Fibroblast of lung (primary cell): ENCODE measurements around the gene TRANK1. TPM values are rescaled to one million over a fixed set of nuclear protein-coding genes. Genes with fewer than 3 reads are reported as not detected.

ENCODE experiments used
- DNase-seq, 2 donors: peaks; one replicate each; pipeline versions ENCODE4 v3.0.0 to v3.0.0-alpha.2; 2010; ENCODE audit warnings: low read depth in 2 of 2
- H2AFZ ChIP-seq: 2 replicates; pipeline ENCODE4 v1.5.1; 2012; ENCODE audit warnings: low read length, control low read depth, inconsistent platforms
- H3K27ac ChIP-seq: 2 replicates; pipeline ENCODE4 v1.5.1; 2011; ENCODE audit warnings: low read length, control low read depth; ENCODE audit not compliant: insufficient read depth
- H3K27me3 ChIP-seq: 2 replicates; pipeline ENCODE4 v1.5.1; 2011; ENCODE audit warnings: mild to moderate bottlenecking, low read length; ENCODE audit not compliant: control insufficient read depth, insufficient read depth
- H3K36me3 ChIP-seq: 2 replicates; pipeline ENCODE4 v1.5.1; 2011; ENCODE audit warnings: low read length; ENCODE audit not compliant: control insufficient read depth, insufficient read depth
- H3K4me1 ChIP-seq: 2 replicates; pipeline ENCODE4 v1.5.1; 2011; ENCODE audit warnings: low read length; ENCODE audit not compliant: control insufficient read depth, insufficient read depth; ENCODE audit errors: extremely low read depth
- H3K4me2 ChIP-seq: 2 replicates; pipeline ENCODE4 v1.5.1; 2011; ENCODE audit warnings: low read length, control low read depth; ENCODE audit not compliant: insufficient read depth; ENCODE audit errors: extremely low read depth
- H3K4me3 ChIP-seq, 4 experiments: fragments of 200-600 bp in 1 of 4; sonication (generic) in 1 of 4; replicated peaks in 1 of 4; 2 replicates each; pipeline ENCODE4 v1.5.1; 2011 to 2016; ENCODE audit warnings: low read length in 4 of 4, low read depth in 3 of 4, mild to moderate bottlenecking in 3 of 4, control low read depth in 2 of 4, inconsistent platforms in 1 of 4, mixed read lengths in 1 of 4; ENCODE audit not compliant: insufficient read depth in 1 of 4; ENCODE audit errors: control extremely low read depth in 1 of 4
- H3K79me2 ChIP-seq: 2 replicates; pipeline ENCODE4 v1.5.1; 2012; ENCODE audit warnings: mild to moderate bottlenecking, low read length, inconsistent platforms; ENCODE audit not compliant: control insufficient read depth, insufficient read depth
- H3K9ac ChIP-seq: 2 replicates; pipeline ENCODE4 v1.5.1; 2011; ENCODE audit warnings: mild to moderate bottlenecking, low read length, control low read depth; ENCODE audit not compliant: insufficient read depth
- H3K9me3 ChIP-seq: 2 replicates; pipeline ENCODE4 v1.5.1; 2012; ENCODE audit warnings: low read depth, low read length; ENCODE audit not compliant: control insufficient read depth, insufficient read depth
- H4K20me1 ChIP-seq: 2 replicates; pipeline ENCODE4 v1.5.1; 2011; ENCODE audit warnings: low read length; ENCODE audit not compliant: control insufficient read depth, insufficient read depth; ENCODE audit errors: extremely low read depth
- CTCF ChIP-seq, 2 donors: IDR thresholded peaks in 1 of 2; conservative IDR thresholded peaks in 1 of 2; 1 replicate in 1 of 2; 2 replicates in 1 of 2; pipeline ENCODE4 v1.5.1; 2011 to 2012; ENCODE audit warnings: low read length in 2 of 2, control low read depth in 1 of 2, inconsistent platforms in 1 of 2, low read depth in 1 of 2, mild to moderate bottlenecking in 1 of 2
- EZH2 ChIP-seq: IDR thresholded peaks from 2 replicates; pipeline ENCODE4 v1.5.1; 2012; ENCODE audit warnings: low read length, control low read depth, mild to moderate bottlenecking; ENCODE audit errors: missing control alignments
- polyA plus RNA-seq, 2 donors: library from polyadenylated mRNA; depleted of rRNA in 1 of 2; stranded (reverse) in 1 of 2; unstranded in 1 of 2; fragments of >200 nt; gene quantifications; 2 replicates each; pipeline ENCODE4 v1.2.1, GENCODE V29; 2011 to 2012; ENCODE audit warnings: missing spikeins in 1 of 2
- total RNA-seq: library from RNA; depleted of rRNA; stranded (reverse); fragments of >200 nt; gene quantifications from 2 replicates; pipeline ENCODE4 v1.2.1, GENCODE V29; 2014

TRANK1 gene
- total and polyA plus RNA-seq, 2 donors (not counting 1 experiment from before 2014, with no cell fraction given) = 9.1 to 28.6 TPM

GRCh38 chr3:36877930-36878685 lies 66.7 kb downstream of the TRANK1 start:
- H3K9me3 ChIP-seq = no peaks in the 10 kb centered on the region
- H3K79me2 ChIP-seq = no peaks in the 10 kb centered on the region
- H3K4me2 ChIP-seq = no peak overlapping the region
- no peaks in the 10 kb centered on the region for H4K20me1 ChIP-seq
- H3K27me3 ChIP-seq = no peaks in the 10 kb centered on the region
- H3K9ac ChIP-seq = no peak overlapping the region
- no peaks in the 10 kb centered on the region for H3K4me1 ChIP-seq
- H2AFZ ChIP-seq = no peak overlapping the region
- H3K27ac ChIP-seq = no peak overlapping the region
- no peak for TF ChIP-seq EZH2
- TF ChIP-seq CTCF (conservative IDR thresholded peaks at IDR 0.05 in 1 of 2, IDR thresholded peaks at IDR 0.05 in 1 of 2; ENCODE audit: low read depth in 1 of 2, low read length in 2 of 2) = no peak
- DNase-seq = no peak
- H3K4me3 ChIP-seq = no peak overlapping the region
- no peaks in the 10 kb centered on the region for H3K36me3 ChIP-seq

GRCh38 chr3:36876181-36876936 lies 68.5 kb downstream of the TRANK1 start:
- Histone ChIP-seq H3K4me2 (peak overlapping the region; percentile 25), H3K4me3 (no peak overlapping the region), H4K20me1 (no peaks in the 10 kb centered on the region), H3K4me1 (no peaks in the 10 kb centered on the region), H3K36me3 (no peaks in the 10 kb centered on the region), H3K9ac (no peak overlapping the region), H3K27me3 (no peaks in the 10 kb centered on the region), H2AFZ (peak overlapping the region; percentile 73), H3K9me3 (no peaks in the 10 kb centered on the region), H3K79me2 (no peaks in the 10 kb centered on the region), H3K27ac (no peak overlapping the region)
- TF ChIP-seq CTCF (conservative IDR thresholded peaks at IDR 0.05 in 1 of 2, IDR thresholded peaks at IDR 0.05 in 1 of 2; ENCODE audit: low read depth in 1 of 2, low read length in 2 of 2) (no peak), EZH2 (no peak)
- no peak for DNase-seq

GRCh38 chr3:36875397-36875796 lies 69.5 kb downstream of the TRANK1 start:
- Histone ChIP-seq H3K27me3 (no peaks in the 10 kb centered on the region), H3K4me1 (no peaks in the 10 kb centered on the region), H3K9me3 (no peaks in the 10 kb centered on the region), H3K79me2 (no peaks in the 10 kb centered on the region), H3K4me2 (no peak overlapping the region), H3K9ac (no peak overlapping the region), H3K4me3 (no peak overlapping the region), H3K27ac (no peak overlapping the region), H3K36me3 (no peaks in the 10 kb centered on the region), H2AFZ (no peak overlapping the region), H4K20me1 (no peaks in the 10 kb centered on the region)
- no peak for DNase-seq
- TF ChIP-seq EZH2 = no peak
